ENCODE results near the gene CAMTA1.

Gene CAMTA1

GRCh38 chr1:7362947-7363346, 577.7 kb downstream of the CAMTA1 start:
- no peak for TF ChIP-seq CTCF (conservative IDR thresholded peaks at IDR 0.05; ENCODE audit: low read depth, low read length)
- DNase-seq (ENCODE audit: low read depth): no peak

DNA sequence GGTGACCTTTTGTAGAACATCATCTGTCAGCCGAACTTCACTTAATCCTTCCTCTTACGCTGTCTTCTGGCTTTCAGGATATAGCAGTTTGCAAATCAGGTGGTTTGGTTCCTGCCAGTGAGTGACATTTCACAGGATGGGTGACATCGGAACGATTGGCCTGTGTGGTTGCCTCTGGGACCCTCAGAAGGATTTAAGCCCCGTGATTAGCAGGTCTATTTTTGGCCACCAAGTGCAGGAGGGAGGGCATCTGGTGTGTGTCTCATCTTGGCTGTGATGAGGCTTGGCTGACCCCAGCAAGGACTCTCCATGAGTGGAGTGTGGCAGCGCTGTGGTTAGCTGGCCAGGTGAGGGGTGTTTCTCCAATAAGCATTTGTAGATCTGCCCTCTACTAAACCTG, 578.2 kb downstream of the CAMTA1 start:
- DNase-seq (ENCODE audit: low read depth): no peak
- no peak for TF ChIP-seq CTCF (conservative IDR thresholded peaks at IDR 0.05; ENCODE audit: low read depth, low read length)
- H3K4me3 ChIP-seq (ENCODE audit: low read length): no peak overlapping the region

More at GRCh38 chr1:7362947-7363346, 577.7 kb downstream of the CAMTA1 start:
- no peak overlapping the region for H3K4me3 ChIP-seq (ENCODE audit: low read length)

DNA sequence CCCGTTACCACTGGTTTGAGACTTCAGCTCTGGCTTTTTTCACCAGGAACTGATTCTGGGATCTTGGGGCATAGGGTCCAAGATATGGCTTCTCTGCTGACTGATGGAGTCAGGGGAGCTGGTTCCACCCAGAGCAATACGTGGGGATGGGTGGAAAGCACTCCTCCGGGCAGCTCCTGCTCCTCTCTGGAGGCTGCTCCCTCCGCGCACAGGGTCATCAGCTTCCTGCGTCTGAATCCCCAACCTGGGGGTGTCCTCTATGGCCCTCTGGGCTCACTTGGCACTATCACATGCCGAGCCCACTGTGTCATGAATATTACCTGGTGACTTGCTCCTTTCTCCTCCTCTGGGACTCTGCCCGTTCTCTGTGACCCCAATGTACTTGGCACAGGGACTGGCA, 580.5 kb downstream of the CAMTA1 start:
- DNase-seq (ENCODE audit: low read depth): no peak
- no peak overlapping the region for H3K4me3 ChIP-seq (ENCODE audit: low read length)
- no peak for TF ChIP-seq CTCF (conservative IDR thresholded peaks at IDR 0.05; ENCODE audit: low read depth, low read length)

- H3K4me3 ChIP-seq (ENCODE audit: low read length): no peak overlapping the region
- DNase-seq (ENCODE audit: low read depth): no peak
- no peak for TF ChIP-seq CTCF (conservative IDR thresholded peaks at IDR 0.05; ENCODE audit: low read depth, low read length)
Measured at GRCh38 chr1:7366286-7366954, 581.2 kb downstream of the CAMTA1 start.

- DNase-seq (ENCODE audit: low read depth): no peak
- H3K4me3 ChIP-seq (ENCODE audit: low read length): no peak overlapping the region
- TF ChIP-seq CTCF (conservative IDR thresholded peaks at IDR 0.05; ENCODE audit: low read depth, low read length): no peak
Measured at GRCh38 chr1:7366955-7367665, 581.9 kb downstream of the CAMTA1 start.

DNA sequence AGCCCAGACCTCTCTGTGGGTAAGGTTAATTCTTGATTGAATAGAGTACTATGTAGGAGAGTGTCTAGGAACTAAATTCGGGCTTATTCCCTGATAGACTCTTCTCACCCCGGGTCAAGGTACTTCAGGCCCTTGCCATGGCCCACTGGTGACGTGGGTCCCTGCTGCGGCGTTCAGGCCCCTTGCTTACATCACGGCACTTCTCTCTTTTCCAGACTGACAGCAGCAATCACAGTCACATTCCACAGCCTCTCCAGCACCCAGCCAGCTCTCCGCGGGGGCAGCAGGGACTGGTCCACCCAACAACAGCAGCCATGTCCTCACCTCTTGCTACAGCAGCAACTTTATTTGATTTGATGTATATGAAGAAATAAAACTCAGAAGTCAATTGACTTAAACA, 584.6 kb downstream of the CAMTA1 start:
- DNase-seq (ENCODE audit: low read depth): no peak

More for the DNA sequence above, 584.6 kb downstream of the CAMTA1 start:
- H3K4me3 ChIP-seq (ENCODE audit: low read length): no peak overlapping the region
- TF ChIP-seq CTCF (conservative IDR thresholded peaks at IDR 0.05; ENCODE audit: low read depth, low read length): no peak

All from retinal pigment epithelial cell (primary cell).